Astrocyte (in vitro differentiated cells and primary cell): Measurements from ENCODE around the gene ASB1. TPM values are rescaled to one million over a fixed set of nuclear protein-coding genes. Genes with fewer than 3 reads are reported as not detected.

Experiments used
- DNase-seq: peaks from one replicate; pipeline ENCODE4 v3.0.0-alpha.2; 2010; ENCODE audit warnings: low read depth
- FAIRE-seq: peaks from 2 replicates; lab custom pipeline; 2011; peaks lifted over from hg19 to GRCh38; lab: Jason Lieb, UNC
- H2AFZ ChIP-seq: 2 replicates; pipeline ENCODE4 v1.6.0; 2012; ENCODE audit warnings: low read depth, low read length, inconsistent platforms
- H3K27ac ChIP-seq: 2 replicates; pipeline ENCODE4 v1.5.1; 2011; ENCODE audit warnings: low read depth, low read length, inconsistent platforms
- H3K27me3 ChIP-seq: 2 replicates; pipeline ENCODE4 v1.6.0; 2011; ENCODE audit warnings: low read length, inconsistent platforms; ENCODE audit not compliant: insufficient read depth
- H3K36me3 ChIP-seq: 2 replicates; pipeline ENCODE4 v1.5.1; 2011; ENCODE audit warnings: low read length, inconsistent platforms; ENCODE audit not compliant: insufficient read depth
- H3K4me1 ChIP-seq: 2 replicates; pipeline ENCODE4 v1.5.1; 2011; ENCODE audit warnings: low read length, inconsistent platforms; ENCODE audit not compliant: insufficient read depth
- H3K4me2 ChIP-seq: 2 replicates; pipeline ENCODE4 v1.6.0; 2012; ENCODE audit warnings: low read length, inconsistent platforms
- H3K4me3 ChIP-seq: 2 replicates; pipeline ENCODE4 v1.5.1; 2011; ENCODE audit warnings: low read depth, mild to moderate bottlenecking, low read length, inconsistent platforms; ENCODE audit not compliant: insufficient read depth
- H3K79me2 ChIP-seq: 2 replicates; pipeline ENCODE4 v1.6.0; 2012; ENCODE audit warnings: mild to moderate bottlenecking, low read length, inconsistent platforms; ENCODE audit not compliant: insufficient read depth
- H3K9ac ChIP-seq: 2 replicates; pipeline ENCODE4 v1.6.0; 2012; ENCODE audit warnings: mild to moderate bottlenecking, low read length, inconsistent platforms
- H3K9me3 ChIP-seq: 2 replicates; pipeline ENCODE4 v1.5.1; 2012; ENCODE audit warnings: low read depth, mild to moderate bottlenecking, low read length, inconsistent platforms; ENCODE audit not compliant: insufficient read depth
- H4K20me1 ChIP-seq: 2 replicates; pipeline ENCODE4 v1.6.0; 2012; ENCODE audit warnings: low read length, inconsistent platforms; ENCODE audit not compliant: insufficient read depth
- H3K27ac Mint-ChIP-seq: one replicate; pipeline ENCODE4 v1.8.0; 2021; ENCODE audit warnings: mild to moderate bottlenecking, mixed read lengths; ENCODE audit not compliant: unreplicated experiment
- H3K27me3 Mint-ChIP-seq: one replicate; pipeline ENCODE4 v1.8.0; 2021; ENCODE audit warnings: low read depth, mixed read lengths; ENCODE audit not compliant: unreplicated experiment
- H3K36me3 Mint-ChIP-seq: one replicate; pipeline ENCODE4 v1.8.0; 2021; ENCODE audit warnings: low read depth, mixed read lengths; ENCODE audit not compliant: unreplicated experiment
- H3K4me1 Mint-ChIP-seq: one replicate; pipeline ENCODE4 v1.8.0; 2021; ENCODE audit warnings: low read depth, mixed read lengths; ENCODE audit not compliant: unreplicated experiment
- H3K4me3 Mint-ChIP-seq: one replicate; pipeline ENCODE4 v1.8.0; 2021; ENCODE audit warnings: mild to moderate bottlenecking, moderate library complexity, mixed read lengths; ENCODE audit not compliant: unreplicated experiment
- H3K9me3 Mint-ChIP-seq: one replicate; pipeline ENCODE4 v1.8.0; 2021; ENCODE audit warnings: mild to moderate bottlenecking, mixed read lengths; ENCODE audit not compliant: unreplicated experiment
- CTCF ChIP-seq: IDR thresholded peaks from 2 replicates; pipeline ENCODE4 v1.5.1; 2011; ENCODE audit warnings: low read depth, mild to moderate bottlenecking, inconsistent platforms, low read length, moderate library complexity; ENCODE audit not compliant: insufficient read depth
- EZH2 ChIP-seq: IDR thresholded peaks from 2 replicates; pipeline ENCODE4 v1.6.1; 2012; ENCODE audit warnings: mild to moderate bottlenecking, low read length, inconsistent platforms; ENCODE audit not compliant: insufficient read depth
- total RNA-seq: library from RNA; stranded (reverse); gene quantifications from 2 replicates; pipeline ENCODE4 v1.2.1, GENCODE V29; 2021

Gene ASB1
- total RNA-seq, 1 donor from 2014 or later, result 30.6 TPM

- peak overlapping the region; percentile 99 for H3K9ac ChIP-seq
- Mint-ChIP-seq H3K36me3 (peaks cover 18% of the 10 kb centered on the region), H3K4me1 (peaks cover 13% of the 10 kb centered on the region), H3K4me3 (peak overlapping the region; percentile 95), H3K27ac (peak overlapping the region; percentile 81), H3K27me3 (no peaks in the 10 kb centered on the region), H3K9me3 (peaks cover 9% of the 10 kb centered on the region)
- no peaks in the 10 kb centered on the region for H3K27me3 ChIP-seq
- no peaks in the 10 kb centered on the region for H4K20me1 ChIP-seq
- H3K4me1 ChIP-seq, result peaks cover 51% of the 10 kb centered on the region
- peaks cover 56% of the 10 kb centered on the region for H3K79me2 ChIP-seq
- H3K36me3 ChIP-seq, result peaks cover 5% of the 10 kb centered on the region
- peak overlapping the region; percentile 96 for H3K27ac ChIP-seq
- H3K4me2 ChIP-seq, result peak overlapping the region; percentile 99
- DNase-seq (no peak), FAIRE-seq (peak; percentile 34)
- H3K4me3 ChIP-seq, result peak overlapping the region; percentile 81
- peaks cover 10% of the 10 kb centered on the region for H3K9me3 ChIP-seq
- TF ChIP-seq EZH2 (no peak), CTCF (no peak)
- H2AFZ ChIP-seq, result peak overlapping the region; percentile 44
Observed at GRCh38 chr2:238427435-238428162, 872 bp downstream of the ASB1 start.

GRCh38 chr2:238428866-238429265 is 2.1 kb downstream of the ASB1 start:
- Histone ChIP-seq H3K27ac (peak overlapping the region; percentile 96), H3K4me3 (peak overlapping the region; percentile 36), H3K9ac (peak overlapping the region; percentile 99), H3K4me2 (peak overlapping the region; percentile 99), H3K36me3 (peaks cover 5% of the 10 kb centered on the region), H4K20me1 (no peaks in the 10 kb centered on the region), H3K27me3 (no peaks in the 10 kb centered on the region), H3K9me3 (peaks cover 10% of the 10 kb centered on the region), H2AFZ (no peak overlapping the region), H3K4me1 (peaks cover 49% of the 10 kb centered on the region), H3K79me2 (peaks cover 68% of the 10 kb centered on the region)
- no peak overlapping the region for H3K27ac Mint-ChIP-seq
- peaks cover 9% of the 10 kb centered on the region for H3K4me1 Mint-ChIP-seq
- no peak for FAIRE-seq
- H3K4me3 Mint-ChIP-seq, result peak overlapping the region; percentile 66
- TF ChIP-seq EZH2 (no peak), CTCF (no peak)
- peaks cover 18% of the 10 kb centered on the region for H3K36me3 Mint-ChIP-seq
- DNase-seq, result peak; percentile 51
- H3K9me3 Mint-ChIP-seq, result peaks cover 9% of the 10 kb centered on the region
- H3K27me3 Mint-ChIP-seq, result no peaks in the 10 kb centered on the region

GRCh38 chr2:238430781-238431180 is 4.1 kb downstream of the ASB1 start:
- Mint-ChIP-seq H3K27me3 (no peaks in the 10 kb centered on the region), H3K9me3 (peaks cover 9% of the 10 kb centered on the region), H3K4me3 (no peak overlapping the region), H3K36me3 (peaks cover 21% of the 10 kb centered on the region), H3K27ac (no peak overlapping the region), H3K4me1 (peaks cover 9% of the 10 kb centered on the region)
- no peak overlapping the region for H3K4me2 ChIP-seq
- H3K9ac ChIP-seq, result no peak overlapping the region
- no peak overlapping the region for H3K27ac ChIP-seq
- no peak overlapping the region for H3K4me3 ChIP-seq
- DNase-seq (no peak), FAIRE-seq (no peak)
- H3K79me2 ChIP-seq, result peaks cover 77% of the 10 kb centered on the region
- no peaks in the 10 kb centered on the region for H4K20me1 ChIP-seq
- H3K9me3 ChIP-seq, result peaks cover 10% of the 10 kb centered on the region
- no peaks in the 10 kb centered on the region for H3K27me3 ChIP-seq
- H2AFZ ChIP-seq, result no peak overlapping the region
- peaks cover 47% of the 10 kb centered on the region for H3K4me1 ChIP-seq
- peaks cover 5% of the 10 kb centered on the region for H3K36me3 ChIP-seq
- TF ChIP-seq EZH2, result no peak
- no peak for TF ChIP-seq CTCF
